Right ventricle myocardium inferior (tissue), 1 donor: ENCODE measurements around the gene TFF3. TPM values are rescaled to one million over a fixed set of nuclear protein-coding genes. Genes with fewer than 3 reads are reported as not detected.

Source experiments
- ATAC-seq: fragments of 200-7000 bp; cut with Tn5 transposase; one replicate; pipeline ENCODE4 v1.9.1; 2020; ENCODE audit warnings: mild to moderate bottlenecking, moderate library complexity
- DNase-seq: peaks from one replicate; pipeline ENCODE4 v3.0.0; 2021; ENCODE audit errors: missing footprints
- intact Hi-C: fragments of 100-400 bp; cut with DNase I; formaldehyde crosslinking; loops from one replicate; pipeline ENCODE4 v1.11.0; 2022
- total RNA-seq: library from RNA; stranded (reverse); fragmentation: NEBNext Ultra II Directional; extraction: Animal tissue kit (Norgen Biotek cat#: 25700); gene quantifications from one replicate; pipeline ENCODE4 v1.2.1, GENCODE V29; 2021
- donor health status: DM: no; HTN: yes; CAD: no; lungs with severe emphysema.

The TFF3 gene
- total RNA-seq, 1 donor from 2014 or later: 3.4 TPM

DNA sequence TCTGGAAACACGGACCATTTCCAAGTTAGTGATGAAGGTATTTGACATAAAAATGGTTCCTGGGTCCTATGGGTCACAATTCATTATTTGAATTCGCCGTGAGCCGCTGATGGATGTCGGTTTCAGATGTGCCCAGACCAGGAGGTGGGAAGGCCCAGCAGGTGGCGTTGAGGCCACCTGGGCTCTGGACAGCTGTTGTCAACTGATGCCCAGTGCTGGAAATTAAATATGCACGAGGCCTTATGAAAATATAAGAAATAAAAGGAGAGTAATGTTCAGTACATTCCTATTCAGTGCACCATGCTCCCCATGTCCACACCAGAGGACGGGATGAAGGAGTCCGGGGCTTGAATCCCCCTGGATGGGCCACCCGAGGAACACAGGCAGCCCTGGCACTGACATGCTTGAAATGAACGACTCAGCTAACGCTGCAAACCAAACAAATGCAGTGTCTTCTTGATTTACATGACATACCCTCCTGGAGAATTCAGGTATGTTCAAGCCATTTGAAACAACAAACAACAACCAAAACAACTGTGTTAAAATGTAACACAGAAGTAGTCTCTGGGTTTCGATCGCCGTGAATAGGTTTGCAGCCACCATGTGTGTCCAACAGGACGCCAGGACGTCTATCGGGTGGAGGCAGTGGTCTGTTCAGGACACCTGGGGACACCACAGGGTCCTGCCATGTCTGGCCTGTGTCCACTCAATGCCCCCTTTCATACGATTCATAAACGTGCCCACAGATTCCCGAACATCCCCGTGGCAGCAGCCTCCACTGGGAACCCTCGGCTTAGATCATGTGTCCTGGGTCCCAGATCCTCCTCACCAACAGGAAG lies 6.1 kb downstream of the TFF3 start:
- intact Hi-C loops: loop anchor here (5.0 kb wide), 1 partner anchor 142 kb away; no protein-coding TSS in a partner anchor
- ATAC-seq (no peak), DNase-seq (no peak)

DNA sequence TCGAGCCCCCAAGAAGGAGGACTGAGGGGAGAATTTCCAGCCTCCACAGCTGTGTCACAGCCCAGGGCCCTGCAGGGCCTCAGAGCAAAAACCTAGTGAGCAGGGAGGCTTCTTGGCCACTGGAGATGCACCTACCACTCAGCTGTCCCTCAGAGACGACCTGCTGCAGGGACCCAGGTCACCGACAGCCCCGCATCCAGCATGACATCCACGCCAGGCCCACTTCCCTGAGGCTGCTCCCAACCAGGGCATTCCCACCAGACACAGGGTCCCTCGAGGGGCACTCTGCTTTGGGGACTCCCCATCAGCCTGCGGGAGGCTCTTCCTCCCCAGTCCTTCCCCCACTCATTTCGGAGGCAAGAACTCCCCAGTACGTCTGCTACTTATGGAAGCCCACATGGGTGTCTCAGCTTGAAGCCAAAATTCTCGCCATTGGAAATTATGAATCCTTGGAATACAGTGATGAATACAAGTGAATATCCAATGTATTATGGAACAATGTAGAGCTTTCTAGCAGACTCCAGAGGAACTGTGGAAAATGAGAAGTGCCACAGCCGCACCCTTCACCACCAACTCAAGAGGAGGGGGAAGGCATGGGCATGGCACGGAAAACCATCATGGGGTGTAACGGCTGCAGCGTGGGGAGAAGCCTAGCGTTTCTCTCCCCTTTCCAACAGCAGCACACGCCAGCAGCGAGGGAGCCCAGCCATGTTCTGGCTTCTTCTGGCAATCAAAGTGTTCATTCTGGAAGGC lies 6.9 kb downstream of the TFF3 start:
- no peak for ATAC-seq
- no peak for DNase-seq
- intact Hi-C loops: loop anchor here (5.0 kb wide), 1 partner anchor 141 kb away; no protein-coding TSS in a partner anchor

DNA sequence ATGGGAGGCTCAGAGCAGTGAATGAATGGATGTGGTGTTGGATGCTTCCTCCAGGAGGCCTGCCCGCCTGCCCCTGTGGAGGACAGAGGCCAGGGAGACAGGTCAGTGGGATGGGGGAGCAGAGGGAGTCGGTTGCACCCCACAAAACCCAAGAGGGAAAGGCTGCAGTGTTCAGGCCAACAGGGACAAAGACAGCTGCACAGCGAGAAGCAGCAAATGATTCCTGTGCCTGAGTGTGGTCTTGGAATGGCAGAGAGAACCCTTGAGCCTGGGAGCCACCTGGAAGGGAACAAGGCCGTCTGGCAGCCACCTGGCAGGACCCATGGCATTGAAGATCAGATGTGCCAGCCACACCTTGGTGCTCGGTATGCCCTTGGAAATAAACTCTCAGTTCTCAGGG lies 8.1 kb downstream of the TFF3 start:
- ATAC-seq: no peak
- intact Hi-C loops: loop anchor here (5.0 kb wide), 1 partner anchor 140 kb away; no protein-coding TSS in a partner anchor
- no peak for DNase-seq

DNA sequence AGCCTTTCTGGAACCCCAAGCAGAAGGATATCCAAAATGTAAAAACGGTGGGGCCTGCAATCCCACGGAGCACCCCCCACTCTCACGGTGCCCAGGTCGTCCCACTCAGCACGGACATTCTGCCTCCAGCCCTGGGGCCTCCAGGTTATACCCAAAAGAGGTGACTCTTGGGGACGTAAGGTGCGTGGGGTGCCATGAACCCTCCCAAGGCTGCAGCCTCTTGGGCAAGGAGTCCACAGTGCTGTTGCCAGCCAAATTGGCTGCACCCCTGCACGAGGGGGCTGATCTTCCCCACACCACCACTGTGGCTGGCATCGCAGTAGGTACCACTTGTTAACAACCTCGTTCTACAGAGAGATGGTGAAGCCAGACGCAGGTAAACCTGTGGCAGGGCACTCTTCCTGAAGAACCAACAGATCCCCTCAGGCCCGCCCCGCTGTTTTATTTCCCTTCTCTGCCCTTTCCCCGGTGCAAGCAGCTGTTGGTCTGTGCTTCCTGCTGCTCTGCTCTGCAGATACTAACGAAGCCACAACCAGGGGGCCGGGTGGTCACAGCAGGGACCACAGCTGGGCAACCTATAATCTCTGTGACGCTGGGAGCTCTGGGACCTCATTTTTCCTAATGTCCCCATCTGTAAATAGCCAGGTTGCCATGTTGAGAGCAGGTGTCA lies 8.7 kb downstream of the TFF3 start:
- intact Hi-C loops: loop anchor here (5.0 kb wide), 1 partner anchor 139 kb away; no protein-coding TSS in a partner anchor
- no peak for ATAC-seq
- DNase-seq: no peak

DNA sequence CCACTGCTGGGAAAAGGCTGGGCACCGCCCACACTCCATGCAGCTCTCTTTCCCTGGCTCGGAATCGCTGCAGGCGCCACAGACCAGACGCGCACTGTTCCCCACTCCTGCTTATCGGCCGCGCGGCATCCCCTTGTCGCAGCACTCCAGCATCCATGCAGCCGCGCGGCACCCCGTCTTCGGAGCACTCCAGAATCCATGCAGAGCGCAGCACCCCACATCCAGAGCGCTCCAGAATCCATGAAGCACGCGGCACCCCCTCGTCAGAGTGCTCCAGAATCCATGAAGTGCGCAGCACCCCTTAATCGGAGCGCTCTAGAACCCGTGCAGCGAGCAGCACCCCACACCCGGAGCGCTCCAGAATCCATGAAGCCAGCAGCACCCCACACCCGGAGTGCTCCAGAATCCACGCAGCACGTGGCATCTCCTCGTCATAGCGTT lies 9.5 kb downstream of the TFF3 start:
- no peak for DNase-seq
- ATAC-seq: no peak
- intact Hi-C loops: loop anchor here (5.0 kb wide), 1 partner anchor 138 kb away; no protein-coding TSS in a partner anchor

DNA sequence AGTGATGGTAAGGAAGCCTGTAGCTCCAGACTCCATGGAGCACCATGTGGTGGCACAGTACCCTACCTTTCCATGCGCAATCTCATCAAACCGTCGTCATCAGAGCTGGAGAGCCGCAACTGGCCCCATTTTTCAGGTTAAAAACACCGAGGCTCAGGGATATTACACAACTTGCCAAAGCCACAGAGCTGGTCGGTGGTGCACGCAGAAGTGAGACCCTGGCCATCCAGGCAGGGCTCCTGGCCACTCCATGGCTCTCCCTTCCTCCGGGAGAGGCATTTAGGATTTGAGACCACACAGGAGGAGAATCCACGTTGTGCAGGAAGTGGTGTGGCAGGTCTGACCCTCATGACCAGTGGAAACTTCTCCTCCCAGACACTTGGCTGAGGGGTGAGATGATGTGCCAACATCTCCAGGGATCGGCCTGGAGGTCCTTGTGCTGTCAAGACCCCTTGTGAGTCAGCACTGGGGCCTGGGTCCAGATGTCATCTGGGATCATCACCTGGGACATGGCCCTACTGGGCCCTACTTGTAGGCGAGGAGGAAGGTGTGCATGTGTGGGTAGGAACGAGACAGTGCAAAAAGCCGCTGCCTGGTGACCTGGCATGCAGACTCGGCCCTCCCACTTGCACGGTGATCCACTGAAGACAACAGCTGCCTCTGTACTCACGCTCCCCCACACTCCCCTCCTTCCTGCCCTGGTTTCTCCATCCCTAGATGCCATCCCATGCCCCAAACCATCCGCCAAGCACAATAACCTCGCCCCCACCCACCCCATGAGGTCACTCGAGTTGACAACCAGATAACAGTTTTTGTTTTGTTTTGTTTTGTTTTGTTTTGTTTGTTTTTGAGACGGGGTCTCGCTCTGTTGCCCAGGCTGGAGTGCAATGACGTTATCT lies 10.4 kb downstream of the TFF3 start:
- ATAC-seq: no peak
- no peak for DNase-seq
- intact Hi-C loops: loop anchor here (5.0 kb wide), 1 partner anchor 138 kb away; no protein-coding TSS in a partner anchor

DNA sequence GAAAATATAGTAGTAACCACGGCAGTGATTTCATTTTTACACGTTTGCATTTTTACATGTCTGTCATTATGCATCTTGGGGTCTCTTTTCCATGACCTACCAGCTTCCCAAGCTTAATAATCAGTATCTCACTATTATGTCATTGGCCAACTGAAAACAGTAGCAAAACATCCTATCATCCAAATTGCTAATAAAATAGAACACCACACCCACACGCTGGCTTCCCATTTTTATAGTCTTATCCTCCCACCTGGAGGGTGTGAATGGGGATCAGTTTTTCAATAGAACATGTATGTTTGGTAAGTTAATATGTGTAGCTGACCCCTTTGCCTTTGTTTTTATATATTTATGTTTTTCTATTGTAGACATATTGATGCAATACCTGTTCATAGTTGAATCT lies 11.8 kb downstream of the TFF3 start:
- DNase-seq: no peak
- intact Hi-C loops: no loop called here
- no peak for ATAC-seq

DNA sequence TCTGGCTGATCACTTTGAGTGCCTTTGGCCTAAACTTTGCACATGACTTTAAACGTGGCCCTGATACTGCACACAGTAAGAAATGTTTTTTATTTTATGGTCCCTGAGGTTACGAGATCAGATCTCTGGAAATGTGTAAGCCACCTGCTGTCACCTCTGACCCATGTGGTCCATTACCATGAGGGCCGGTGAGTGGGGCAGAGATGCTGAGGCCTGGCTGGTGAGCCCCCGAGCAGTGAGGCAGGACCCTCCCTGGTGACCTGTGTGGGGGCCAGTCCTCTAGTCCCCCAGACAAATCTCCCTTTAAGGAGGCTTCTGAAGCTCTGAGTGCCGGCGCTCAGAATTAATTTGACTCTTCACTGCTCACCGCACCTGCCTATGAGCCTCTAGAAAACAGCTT lies 12.4 kb downstream of the TFF3 start:
- DNase-seq (peak; percentile 17), ATAC-seq (no peak)
- intact Hi-C loops: no loop called here

DNA sequence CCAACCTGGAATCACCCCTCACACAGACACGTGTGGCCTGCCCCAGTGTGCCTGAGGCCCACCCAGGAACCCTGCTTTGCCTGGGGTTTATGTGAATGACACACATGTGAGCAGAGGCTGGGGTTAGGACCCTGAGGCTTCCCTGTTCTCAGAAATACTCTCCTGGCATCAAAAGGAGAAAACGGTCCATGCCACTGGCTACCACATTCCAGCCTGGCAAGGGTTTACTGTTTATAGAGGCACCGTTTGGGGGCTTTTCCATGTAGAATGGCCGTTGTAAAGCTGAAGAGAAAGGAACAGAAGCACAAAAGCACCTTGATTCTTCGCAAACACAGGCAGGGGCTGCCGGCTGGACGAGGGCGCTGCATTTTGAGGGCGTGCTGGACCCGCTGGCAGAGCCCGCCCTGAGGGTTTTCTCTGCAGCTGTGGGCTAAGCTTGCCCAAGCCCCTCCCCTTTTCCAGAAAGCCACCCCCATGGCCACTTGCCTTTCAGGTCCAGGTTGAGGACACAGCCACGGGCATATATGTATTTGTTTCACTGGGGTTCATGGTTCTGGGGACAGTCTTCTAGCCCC lies 13.0 kb downstream of the TFF3 start:
- intact Hi-C loops: no loop called here
- peak; percentile 16 for DNase-seq

DNA sequence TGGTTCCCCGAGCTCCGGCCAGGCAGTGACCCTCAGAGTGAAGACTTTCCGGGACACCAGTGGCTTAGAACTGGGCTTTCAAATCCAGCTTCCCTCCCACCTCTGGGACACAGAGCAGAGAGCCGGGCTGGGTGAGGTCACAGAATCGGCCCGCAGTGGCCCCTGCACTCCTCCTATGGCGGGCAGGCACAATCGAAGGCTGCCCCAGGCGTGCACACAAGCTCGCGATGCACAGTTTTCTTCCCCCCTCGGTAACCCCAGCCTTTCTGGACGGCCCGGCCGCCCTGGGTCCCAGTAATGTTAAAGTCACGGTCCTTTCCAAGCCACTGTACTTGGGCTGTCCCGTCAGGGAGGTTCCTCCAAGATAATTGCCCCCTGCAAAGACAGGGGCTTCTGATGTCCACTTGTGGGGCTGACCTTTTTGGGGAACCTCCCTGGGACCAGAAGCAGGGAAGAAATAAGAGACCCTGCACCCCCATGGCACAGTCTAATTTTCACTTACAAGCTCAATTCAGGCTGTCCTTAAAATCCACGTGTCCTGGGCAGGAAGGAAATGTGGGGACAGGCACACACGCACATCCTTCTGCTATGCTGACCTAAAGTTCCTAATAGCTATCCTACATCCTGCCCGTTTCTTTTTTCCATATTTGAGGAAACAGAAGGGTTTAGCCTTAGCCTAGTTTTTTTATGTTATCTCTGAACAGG lies 13.7 kb downstream of the TFF3 start:
- ATAC-seq (no peak), DNase-seq (peak; percentile 62)
- intact Hi-C loops: no loop called here

More for the DNA sequence above, 13.0 kb downstream of the TFF3 start:
- no peak for ATAC-seq

DNA sequence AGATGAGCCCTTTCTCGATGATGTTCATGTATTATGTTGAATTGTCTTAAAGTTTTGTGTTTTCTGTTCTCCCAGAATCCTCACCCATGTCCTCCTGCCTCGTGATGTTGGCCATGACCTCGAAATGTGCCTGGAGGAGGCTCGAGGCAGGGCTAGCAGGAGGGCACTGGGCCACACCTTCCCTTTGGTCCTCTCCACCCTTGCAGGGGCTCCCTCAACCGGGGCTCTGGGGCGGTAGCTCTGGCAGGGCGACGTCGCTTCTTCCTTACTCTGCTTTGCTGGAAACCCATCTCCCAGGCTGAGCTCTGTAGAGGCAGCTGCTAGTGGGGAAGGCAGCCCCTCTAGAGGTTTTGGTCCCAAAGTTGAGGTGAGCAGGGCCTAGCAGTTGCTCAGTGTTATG lies 14.3 kb downstream of the TFF3 start:
- DNase-seq: peak; percentile 23
- intact Hi-C loops: no loop called here
- no peak for ATAC-seq

DNA sequence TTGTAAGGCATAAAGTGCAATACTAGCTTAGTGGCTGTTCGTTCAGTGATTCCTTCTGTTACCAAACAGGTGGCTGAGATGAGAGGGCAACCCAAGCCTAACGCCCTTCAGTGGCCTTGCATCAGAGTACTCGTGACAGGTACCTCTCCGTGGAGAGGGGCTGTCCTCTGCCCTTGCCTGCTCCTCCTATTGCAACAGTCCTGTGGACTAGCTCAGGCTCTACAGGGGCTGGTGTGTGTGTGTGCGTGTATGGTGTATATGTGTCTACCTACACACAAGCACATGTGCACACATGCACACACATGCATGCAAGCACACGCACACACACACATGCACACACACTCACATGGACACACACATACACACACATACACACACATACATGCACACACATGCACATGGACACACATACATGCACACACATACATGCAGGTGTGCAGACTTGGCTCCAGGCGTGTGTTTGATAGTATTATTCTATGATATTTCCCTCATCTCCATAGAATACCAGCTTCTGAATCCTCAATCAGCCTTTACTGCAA lies 15.1 kb downstream of the TFF3 start:
- no peak for DNase-seq
- ATAC-seq: no peak
- intact Hi-C loops: no loop called here

DNA sequence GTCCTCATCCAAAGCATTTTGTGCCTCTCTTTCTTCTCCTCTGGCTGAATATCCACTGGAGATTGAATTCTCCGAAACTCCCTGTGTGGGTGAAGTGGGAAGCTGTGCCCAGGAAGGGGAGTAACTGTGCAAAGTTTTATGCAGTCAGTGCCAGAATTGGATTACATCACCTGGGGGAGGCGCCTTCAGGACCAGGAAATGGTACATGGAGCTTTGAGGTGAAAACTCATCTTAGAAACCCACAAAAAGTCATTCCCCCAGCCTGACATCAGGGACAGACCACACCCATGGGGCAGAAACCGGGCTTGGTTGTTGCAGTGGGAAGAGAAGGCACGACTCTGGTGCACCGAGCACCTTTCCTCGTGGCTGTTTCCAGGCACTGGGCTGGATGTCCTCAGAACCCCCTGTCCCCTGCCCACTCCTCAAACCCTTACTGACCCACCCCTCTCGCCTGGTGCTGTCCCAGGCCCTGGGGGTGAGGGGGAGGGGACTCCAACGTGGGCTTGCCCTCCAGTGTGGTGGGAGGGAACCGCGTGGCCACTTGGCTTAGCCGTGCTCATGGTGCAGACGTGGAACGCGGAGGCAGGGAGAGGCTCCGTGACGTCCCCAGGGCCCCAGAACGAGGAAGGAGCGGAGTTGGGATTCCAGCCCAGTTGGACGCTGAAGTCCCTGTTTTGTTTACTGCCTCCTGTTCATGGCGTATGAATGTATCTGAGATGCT lies 15.7 kb downstream of the TFF3 start:
- intact Hi-C loops: no loop called here
- ATAC-seq (peak; percentile 35), DNase-seq (peak; percentile 64)

DNA sequence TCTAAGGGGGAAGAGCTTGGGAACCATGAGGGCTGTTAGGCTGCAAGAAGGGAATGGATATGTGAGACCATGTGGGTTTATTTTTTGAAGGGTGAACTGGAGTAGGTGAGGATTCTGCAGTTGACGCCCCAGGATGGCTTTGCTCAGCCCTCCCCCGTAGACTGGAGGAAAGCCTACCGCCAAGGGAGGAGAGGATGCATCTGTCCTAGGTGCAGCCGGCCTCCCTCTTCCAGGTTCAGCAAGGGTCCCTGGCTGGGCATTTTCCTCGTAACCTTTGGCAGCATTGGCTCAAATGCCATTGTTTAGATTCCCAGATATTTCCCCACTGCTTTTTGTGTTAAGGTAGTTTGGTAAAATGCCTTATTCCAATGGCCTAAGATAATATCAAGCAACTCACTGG lies 16.6 kb downstream of the TFF3 start:
- ATAC-seq (no peak), DNase-seq (peak; percentile 46)
- intact Hi-C loops: no loop called here

DNA sequence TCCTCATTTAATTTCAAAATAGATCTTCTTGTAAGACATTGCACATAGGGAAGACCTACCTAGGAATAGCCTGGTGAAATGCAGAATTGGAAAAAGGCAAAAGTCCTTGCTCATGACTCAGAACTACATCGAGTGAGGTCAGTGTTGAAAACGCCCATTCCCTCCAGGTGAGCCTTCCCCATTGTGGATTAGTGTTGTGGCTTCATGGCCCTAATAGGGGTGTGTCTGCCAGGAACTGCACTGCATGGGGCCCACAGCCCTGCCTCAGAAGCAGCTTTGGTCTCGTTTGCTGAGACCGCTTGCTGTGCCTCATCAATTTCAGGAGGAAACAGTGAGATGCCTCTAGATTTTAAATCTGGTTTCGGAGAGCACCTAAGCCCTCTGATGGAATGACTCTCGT lies 17.0 kb downstream of the TFF3 start:
- DNase-seq: no peak
- intact Hi-C loops: no loop called here
- ATAC-seq: no peak

DNA sequence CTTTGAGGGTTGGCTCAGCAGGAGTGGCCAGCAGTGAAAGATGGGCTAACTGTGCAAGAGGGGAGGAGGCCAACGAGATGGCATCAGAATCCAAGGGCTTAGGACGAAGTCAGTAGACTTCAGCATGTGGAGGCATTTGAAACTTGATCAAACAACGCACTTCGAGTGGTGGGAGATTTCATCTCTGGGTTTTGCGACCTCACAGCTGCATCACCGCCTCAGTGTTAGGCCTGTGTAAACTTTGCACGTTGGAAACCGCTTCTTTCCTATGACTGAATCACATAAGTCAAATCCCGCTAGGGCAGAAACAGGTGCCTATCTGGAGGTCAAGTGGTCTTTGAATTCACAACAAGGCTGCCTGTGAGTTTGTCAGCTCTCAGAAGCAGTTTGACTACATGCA lies 17.8 kb downstream of the TFF3 start:
- intact Hi-C loops: no loop called here
- ATAC-seq (no peak), DNase-seq (peak; percentile 22)
